ENCODE results near the gene KRT38.
"Not testable (repeated sequence)": the region's sequence is repeated elsewhere in the genome, so short reads cannot be mapped to it uniquely, and the experiment has no call there.

Gene KRT38

GRCh38 chr17:41420134-41420533, 20.6 kb downstream of the KRT38 start:
- DNase-seq: no peak

- no peak for DNase-seq
Measured at GRCh38 chr17:41419716-41420115, 21.1 kb downstream of the KRT38 start.

GRCh38 chr17:41418116-41418860, 22.5 kb downstream of the KRT38 start:
- no peak for DNase-seq

GRCh38 chr17:41417576-41418015, 23.2 kb downstream of the KRT38 start:
- no peak for DNase-seq

- DNase-seq: no peak
Measured at GRCh38 chr17:41417127-41417526, 23.7 kb downstream of the KRT38 start.

GRCh38 chr17:41416479-41416878, 24.3 kb downstream of the KRT38 start:
- DNase-seq: no peak

GRCh38 chr17:41415833-41416335, 24.9 kb downstream of the KRT38 start:
- no peak for DNase-seq

GRCh38 chr17:41415411-41415810, 25.4 kb downstream of the KRT38 start:
- no peak for DNase-seq

GRCh38 chr17:41413982-41414381, 26.8 kb downstream of the KRT38 start:
- no peak for DNase-seq

GRCh38 chr17:41413353-41413957, 27.3 kb downstream of the KRT38 start:
- DNase-seq: no peak

GRCh38 chr17:41411072-41411840, 29.5 kb downstream of the KRT38 start:
- no peak for DNase-seq

- no peak for DNase-seq
Measured at GRCh38 chr17:41407226-41407625, 33.6 kb downstream of the KRT38 start.

GRCh38 chr17:41406205-41406604, 34.6 kb downstream of the KRT38 start:
- DNase-seq: no peak

GRCh38 chr17:41404024-41404671, 36.6 kb downstream of the KRT38 start:
- peak; percentile 71 for DNase-seq

GRCh38 chr17:41403404-41404023, 37.3 kb downstream of the KRT38 start:
- DNase-seq: no peak

GRCh38 chr17:41402161-41402560, 38.6 kb downstream of the KRT38 start:
- DNase-seq: no peak

GRCh38 chr17:41396996-41397660, 43.7 kb downstream of the KRT38 start, which contains the start of gene KRT31:
Gene KRT31, minus strand, starts transcription at chr17:41397608. Its CDS starts 69 bp downstream, at chr17:41397539.
- DNase-seq: no peak

- no peak for DNase-seq
Measured at GRCh38 chr17:41396340-41396739, 44.4 kb downstream of the KRT38 start.

- DNase-seq: no peak
Measured at GRCh38 chr17:41395611-41396010, 45.2 kb downstream of the KRT38 start.

GRCh38 chr17:41395044-41395443, 45.7 kb downstream of the KRT38 start:
- not testable (repeated sequence) for DNase-seq

GRCh38 chr17:41394254-41394996, 46.4 kb downstream of the KRT38 start:
- no peak for DNase-seq

All from NCI-H748 treated with DMSO at 0.1 percent for 48 hours (cell line).